Measurements from ENCODE around the gene CC2D2B. TPM values are rescaled to one million over a fixed set of nuclear protein-coding genes. Genes with fewer than 3 reads are reported as not detected.

Gene CC2D2B
- total and polyA plus RNA-seq, 2 of the 13 experiments (the other 11 are each of a cell fraction or from before 2014, with no cell fraction given), result 0.20 TPM; not detected in 1

GRCh38 chr10:95964756-95965155 is 57.0 kb downstream of the CC2D2B start:
- DNase-seq (ENCODE audit: low spot score) (no peak), FAIRE-seq (no peak), ATAC-seq (no peak)
- BruUV-seq (replicated peaks), result no TSS peak
- Histone ChIP-seq H3K36me3 (replicated peaks in 1 of 2; ENCODE audit: control insufficient read depth in 1 of 2, insufficient read depth in 2 of 2, low read length in 2 of 2) (no peaks in the 10 kb centered on the region), H3K4me2 (ENCODE audit: low read depth, low read length) (no peak overlapping the region), H2AFZ (ENCODE audit: low read length) (no peak overlapping the region), H3K79me2 (ENCODE audit: insufficient read depth, low read length) (no peaks in the 10 kb centered on the region), H3K9ac (ENCODE audit: insufficient read depth, low read depth, low read length) (no peak overlapping the region), H3K4me3 (replicated peaks in 1 of 3; ENCODE audit: insufficient read depth in 1 of 3, low read depth in 2 of 3, low read length in 3 of 3) (no peak overlapping the region), H3K27ac (ENCODE audit: extremely low read length, insufficient read depth, low read length) (no peak overlapping the region), H3K9me3 (ENCODE audit: low read length) (no peaks in the 10 kb centered on the region), H3K27me3 (ENCODE audit: control insufficient read depth in 1 of 2, insufficient read depth in 2 of 2, low read length in 2 of 2) (no peaks in the 10 kb centered on the region), H3K4me1 (ENCODE audit: insufficient read depth, low read length) (no peaks in the 10 kb centered on the region), H4K20me1 (ENCODE audit: insufficient read depth, low read length) (no peaks in the 10 kb centered on the region)
- 93% methylated on average over 1 of the region's 1 CpG for WGBS (ENCODE audit: low lambda C conversion rate)
- ChIA-PET POLR2A (no interaction called here), CTCF (ENCODE audit: low intra/inter-chr PET ratio, low total read pairs) (no interaction called here)
- intact Hi-C loops (cut with micrococcal nuclease; ENCODE audit: unreplicated experiment) (no loop called here), in situ Hi-C loops (cut with HindIII; ENCODE audit: extremely low pct_ligation_motif_present, low pct_unique_long_range_greater_than_20kb) (no loop called here)
- TF ChIP-seq DRAP1 (CRISPR knock-in tag; IDR thresholded peaks at IDR 0.05), result no peak
- TF ChIP-seq ATAD3A (CRISPR knock-in tag; IDR thresholded peaks at IDR 0.05), result no peak
- TF ChIP-seq ARID4A (CRISPR knock-in tag; IDR thresholded peaks at IDR 0.05; ENCODE audit: borderline replicate concordance), result no peak
- TF ChIP-seq BATF2 (CRISPR knock-in tag; IDR thresholded peaks at IDR 0.05), result no peak
- TF ChIP-seq EP300 (IDR thresholded peaks at IDR 0.05; ENCODE audit: low read depth in 2 of 2, low read length in 2 of 2), result no peak
- no peak for TF ChIP-seq EP300 (CRISPR knock-in tag; IDR thresholded peaks at IDR 0.05; ENCODE audit: borderline replicate concordance)
- no peak for TF ChIP-seq ZMAT5 (CRISPR knock-in tag; IDR thresholded peaks at IDR 0.05; ENCODE audit: borderline replicate concordance, low read depth)
- TF ChIP-seq MAX (IDR thresholded peaks at IDR 0.05), result no peak
- no peak for TF ChIP-seq ELF1 (CRISPR knock-in tag; IDR thresholded peaks at IDR 0.05)
- no peak for TF ChIP-seq TFDP2 (CRISPR knock-in tag; IDR thresholded peaks at IDR 0.05)
- no peak for TF ChIP-seq MIXL1 (CRISPR knock-in tag; IDR thresholded peaks at IDR 0.05)
- TF ChIP-seq ZNF382 (CRISPR knock-in tag; IDR thresholded peaks at IDR 0.05; ENCODE audit: borderline replicate concordance), result no peak
- no peak for TF ChIP-seq TBL1XR1 (IDR thresholded peaks at IDR 0.05; ENCODE audit: borderline replicate concordance, low read length, partially characterized antibody)
- no peak for TF ChIP-seq ZNF704 (CRISPR knock-in tag; IDR thresholded peaks at IDR 0.05; ENCODE audit: borderline replicate concordance)
- no peak for TF ChIP-seq ZSCAN20 (CRISPR knock-in tag; IDR thresholded peaks at IDR 0.05; ENCODE audit: borderline replicate concordance)
- TF ChIP-seq ZNF337 (CRISPR knock-in tag; IDR thresholded peaks at IDR 0.05; ENCODE audit: borderline replicate concordance, low read depth), result no peak
